Measurements from ENCODE around the gene SPATA12. TPM values are rescaled to one million over a fixed set of nuclear protein-coding genes. Genes with fewer than 3 reads are reported as not detected.

The SPATA12 gene
- total and polyA plus RNA-seq, 2 experiments from 2014 or later: 0.10 to 0.65 TPM

DNA sequence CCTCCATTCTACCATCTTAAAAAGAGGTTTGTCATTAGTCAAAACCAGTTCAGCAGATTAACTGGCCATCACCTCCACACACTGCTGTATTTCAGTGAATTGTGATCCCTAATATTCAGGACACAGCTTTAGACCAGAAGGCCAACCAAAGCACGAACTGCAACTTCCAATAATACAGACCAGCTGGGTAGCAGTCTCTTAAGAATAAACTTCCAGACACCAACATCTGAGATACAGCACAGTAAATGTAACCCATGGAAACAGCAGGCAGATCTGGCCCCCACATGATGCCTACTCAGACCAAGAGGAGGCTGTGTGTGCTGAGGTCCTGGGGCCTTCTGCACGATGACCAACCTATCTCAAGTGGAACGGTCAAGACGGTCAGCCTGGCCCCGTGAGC, 34.9 kb downstream of the SPATA12 start:
- ATAC-seq (no peak), DNase-seq (ENCODE audit: low spot score) (no peak)
- peaks cover 64% of the 10 kb centered on the region for H3K36me3 Mint-ChIP-seq (ENCODE audit: low read depth)
- peaks cover 30% of the 10 kb centered on the region for H3K36me3 ChIP-seq (ENCODE audit: insufficient read depth)
- H3K4me3 ChIP-seq: no peak overlapping the region
- peaks cover 7% of the 10 kb centered on the region for H4K20me1 ChIP-seq (replicated peaks; ENCODE audit: insufficient read depth)
- no peaks in the 10 kb centered on the region for H3K27me3 ChIP-seq (ENCODE audit: insufficient read depth)
- peaks cover 13% of the 10 kb centered on the region; the same call in 1 of the 2 replicates for H3F3A ChIP-seq (replicated peaks; ENCODE audit: low read depth)
- H3K9me3 Mint-ChIP-seq: no peaks in the 10 kb centered on the region
- peaks cover 4% of the 10 kb centered on the region; the same call in 1 of the 2 replicates for H3K4me1 ChIP-seq (ENCODE audit: insufficient read depth)
- H3K4me3 Mint-ChIP-seq: no peak overlapping the region
- H2AFZ ChIP-seq: no peak overlapping the region
- TF ChIP-seq STAT1 (IDR thresholded peaks at IDR 0.05; ENCODE audit: unreplicated experiment) (no peak), EZH2 (IDR thresholded peaks at IDR 0.05; ENCODE audit: low read depth, unreplicated experiment) (no peak), ZNF331 (CRISPR knock-in tag; IDR thresholded peaks at IDR 0.05; ENCODE audit: low read depth) (no peak), CREB1 (CRISPR knock-in tag; IDR thresholded peaks at IDR 0.05; ENCODE audit: low read depth) (no peak)
- no peaks in the 10 kb centered on the region for H3K9me2 ChIP-seq (ENCODE audit: insufficient read depth)
- H3K27ac ChIP-seq (ENCODE audit: low read depth): 0 out of 2 replicates have a peak overlapping the region, but pooled peaks have one; percentile 50
- H3K27ac Mint-ChIP-seq: no peak overlapping the region
- peaks cover 2% of the 10 kb centered on the region for H3K27me3 Mint-ChIP-seq (ENCODE audit: insufficient read depth, low read depth, poor library complexity)
- H3K79me2 ChIP-seq (replicated peaks; ENCODE audit: insufficient read depth): peaks cover 19% of the 10 kb centered on the region
- peaks cover 9% of the 10 kb centered on the region; the same call in 2 of the 3 replicates for H3K4me1 Mint-ChIP-seq
- H3K4me2 ChIP-seq: no peak overlapping the region

DNA sequence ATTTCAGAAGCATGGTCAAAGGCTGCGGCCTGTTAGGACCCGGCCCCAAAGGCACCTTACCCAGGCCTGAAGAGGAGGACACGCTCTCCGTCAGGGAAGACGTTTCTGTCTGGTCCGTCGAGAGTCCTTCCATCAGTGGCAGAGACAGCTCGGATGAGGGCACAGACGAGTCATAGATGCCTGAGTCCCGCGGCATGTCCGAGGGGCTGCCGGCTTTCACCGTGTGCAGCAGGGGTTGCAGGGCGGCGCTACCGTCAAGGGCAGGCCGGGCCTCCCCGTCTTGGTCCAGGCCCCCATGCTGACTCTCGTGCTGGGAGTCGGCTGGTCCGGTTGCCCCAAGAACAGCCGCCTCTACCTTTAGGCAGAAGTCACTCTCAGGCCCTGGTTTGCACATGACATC, 37.1 kb downstream of the SPATA12 start:
- Histone ChIP-seq H3F3A (replicated peaks; ENCODE audit: low read depth) (peaks cover 17% of the 10 kb centered on the region), H3K4me1 (ENCODE audit: insufficient read depth) (peaks cover 4% of the 10 kb centered on the region; the same call in 1 of the 2 replicates), H3K4me2 (no peak overlapping the region), H3K27ac (ENCODE audit: low read depth) (no peak overlapping the region), H3K9me2 (ENCODE audit: insufficient read depth) (no peaks in the 10 kb centered on the region), H4K20me1 (replicated peaks; ENCODE audit: insufficient read depth) (peaks cover 7% of the 10 kb centered on the region), H2AFZ (no peak overlapping the region), H3K4me3 (no peak overlapping the region), H3K27me3 (ENCODE audit: insufficient read depth) (no peaks in the 10 kb centered on the region), H3K36me3 (ENCODE audit: insufficient read depth) (peaks cover 30% of the 10 kb centered on the region), H3K79me2 (replicated peaks; ENCODE audit: insufficient read depth) (peaks cover 19% of the 10 kb centered on the region)
- TF ChIP-seq POLR2AphosphoS5 (IDR thresholded peaks at IDR 0.05; ENCODE audit: low read depth) (no peak), ZNF331 (CRISPR knock-in tag; IDR thresholded peaks at IDR 0.05; ENCODE audit: low read depth) (no peak)
- TF ChIP-seq, protein P1, sequence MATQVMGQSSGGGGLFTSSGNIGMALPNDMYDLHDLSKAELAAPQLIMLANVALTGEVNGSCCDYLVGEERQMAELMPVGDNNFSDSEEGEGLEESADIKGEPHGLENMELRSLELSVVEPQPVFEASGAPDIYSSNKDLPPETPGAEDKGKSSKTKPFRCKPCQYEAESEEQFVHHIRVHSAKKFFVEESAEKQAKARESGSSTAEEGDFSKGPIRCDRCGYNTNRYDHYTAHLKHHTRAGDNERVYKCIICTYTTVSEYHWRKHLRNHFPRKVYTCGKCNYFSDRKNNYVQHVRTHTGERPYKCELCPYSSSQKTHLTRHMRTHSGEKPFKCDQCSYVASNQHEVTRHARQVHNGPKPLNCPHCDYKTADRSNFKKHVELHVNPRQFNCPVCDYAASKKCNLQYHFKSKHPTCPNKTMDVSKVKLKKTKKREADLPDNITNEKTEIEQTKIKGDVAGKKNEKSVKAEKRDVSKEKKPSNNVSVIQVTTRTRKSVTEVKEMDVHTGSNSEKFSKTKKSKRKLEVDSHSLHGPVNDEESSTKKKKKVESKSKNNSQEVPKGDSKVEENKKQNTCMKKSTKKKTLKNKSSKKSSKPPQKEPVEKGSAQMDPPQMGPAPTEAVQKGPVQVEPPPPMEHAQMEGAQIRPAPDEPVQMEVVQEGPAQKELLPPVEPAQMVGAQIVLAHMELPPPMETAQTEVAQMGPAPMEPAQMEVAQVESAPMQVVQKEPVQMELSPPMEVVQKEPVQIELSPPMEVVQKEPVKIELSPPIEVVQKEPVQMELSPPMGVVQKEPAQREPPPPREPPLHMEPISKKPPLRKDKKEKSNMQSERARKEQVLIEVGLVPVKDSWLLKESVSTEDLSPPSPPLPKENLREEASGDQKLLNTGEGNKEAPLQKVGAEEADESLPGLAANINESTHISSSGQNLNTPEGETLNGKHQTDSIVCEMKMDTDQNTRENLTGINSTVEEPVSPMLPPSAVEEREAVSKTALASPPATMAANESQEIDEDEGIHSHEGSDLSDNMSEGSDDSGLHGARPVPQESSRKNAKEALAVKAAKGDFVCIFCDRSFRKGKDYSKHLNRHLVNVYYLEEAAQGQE (IDR thresholded peaks at IDR 0.05; ENCODE audit: unreplicated experiment): no peak
- Mint-ChIP-seq H3K4me1 (peaks cover 22% of the 10 kb centered on the region), H3K27me3 (ENCODE audit: insufficient read depth, low read depth, poor library complexity) (peaks cover 4% of the 10 kb centered on the region), H3K9me3 (no peaks in the 10 kb centered on the region), H3K4me3 (no peak overlapping the region), H3K36me3 (ENCODE audit: low read depth) (peaks cover 84% of the 10 kb centered on the region), H3K27ac (no peak overlapping the region)
- ATAC-seq (no peak), DNase-seq (ENCODE audit: low spot score) (no peak)

All from GM23338 (cell line).